ENCODE data around the gene CITED2. TPM values are rescaled to one million over a fixed set of nuclear protein-coding genes. Genes with fewer than 3 reads are reported as not detected.

CITED2 gene
- total and polyA plus RNA-seq, 2 donors from 2014 or later, result 72.1 to 215 TPM

DNA sequence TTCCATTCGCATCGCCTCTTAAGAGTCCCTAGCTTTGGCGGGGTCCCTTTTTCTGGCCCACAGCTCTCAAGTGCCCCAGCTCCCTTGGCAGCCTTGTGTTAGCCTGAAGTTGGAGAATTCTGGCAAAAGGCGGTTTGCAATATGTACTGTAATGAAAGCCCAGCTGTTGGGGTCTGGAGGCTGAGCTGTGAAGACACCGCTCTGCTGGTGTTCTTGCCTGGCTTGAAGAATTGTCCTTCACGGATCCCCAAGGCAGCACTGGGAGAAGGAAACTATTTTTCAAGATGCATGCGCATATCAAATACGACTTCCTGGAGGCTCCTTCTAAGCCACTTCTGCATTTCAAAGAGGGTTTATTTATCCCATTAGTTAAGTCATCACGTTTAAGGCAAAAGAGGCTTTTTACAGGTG is 21.4 kb upstream of the CITED2 start:
- Histone ChIP-seq H3K9me3 (ENCODE audit: control insufficient read depth in 2 of 3, insufficient read depth in 1 of 3, low read length in 3 of 3) (no peaks in the 10 kb centered on the region), H3K36me3 (ENCODE audit: control insufficient read depth in 2 of 3, insufficient read depth in 3 of 3, low read length in 3 of 3) (no peaks in the 10 kb centered on the region), H3K4me1 (ENCODE audit: control insufficient read depth in 2 of 3, insufficient read depth in 2 of 3, low read depth in 1 of 3, low read length in 3 of 3) (peaks cover 0 to 9% (median 2%) of the 10 kb centered on the region in 3 donors), H3K9ac (ENCODE audit: low read length in 3 of 3) (no peak overlapping the region), H3K4me3 (ENCODE audit: low read length in 3 of 3) (no peak overlapping the region), H3K27me3 (ENCODE audit: control insufficient read depth, insufficient read depth, low read length) (no peaks in the 10 kb centered on the region), H3K27ac (ENCODE audit: low read depth in 2 of 2, low read length in 2 of 2) (no peak overlapping the region)
- no peak for DNase-seq
- intact Hi-C loops (cut with DNase I), result no loop called here
- no peak for FAIRE-seq
- TF ChIP-seq, protein P1, sequence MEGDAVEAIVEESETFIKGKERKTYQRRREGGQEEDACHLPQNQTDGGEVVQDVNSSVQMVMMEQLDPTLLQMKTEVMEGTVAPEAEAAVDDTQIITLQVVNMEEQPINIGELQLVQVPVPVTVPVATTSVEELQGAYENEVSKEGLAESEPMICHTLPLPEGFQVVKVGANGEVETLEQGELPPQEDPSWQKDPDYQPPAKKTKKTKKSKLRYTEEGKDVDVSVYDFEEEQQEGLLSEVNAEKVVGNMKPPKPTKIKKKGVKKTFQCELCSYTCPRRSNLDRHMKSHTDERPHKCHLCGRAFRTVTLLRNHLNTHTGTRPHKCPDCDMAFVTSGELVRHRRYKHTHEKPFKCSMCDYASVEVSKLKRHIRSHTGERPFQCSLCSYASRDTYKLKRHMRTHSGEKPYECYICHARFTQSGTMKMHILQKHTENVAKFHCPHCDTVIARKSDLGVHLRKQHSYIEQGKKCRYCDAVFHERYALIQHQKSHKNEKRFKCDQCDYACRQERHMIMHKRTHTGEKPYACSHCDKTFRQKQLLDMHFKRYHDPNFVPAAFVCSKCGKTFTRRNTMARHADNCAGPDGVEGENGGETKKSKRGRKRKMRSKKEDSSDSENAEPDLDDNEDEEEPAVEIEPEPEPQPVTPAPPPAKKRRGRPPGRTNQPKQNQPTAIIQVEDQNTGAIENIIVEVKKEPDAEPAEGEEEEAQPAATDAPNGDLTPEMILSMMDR (IDR thresholded peaks at IDR 0.05; ENCODE audit: borderline replicate concordance, extremely low read depth, insufficient read depth), result no peak

DNA sequence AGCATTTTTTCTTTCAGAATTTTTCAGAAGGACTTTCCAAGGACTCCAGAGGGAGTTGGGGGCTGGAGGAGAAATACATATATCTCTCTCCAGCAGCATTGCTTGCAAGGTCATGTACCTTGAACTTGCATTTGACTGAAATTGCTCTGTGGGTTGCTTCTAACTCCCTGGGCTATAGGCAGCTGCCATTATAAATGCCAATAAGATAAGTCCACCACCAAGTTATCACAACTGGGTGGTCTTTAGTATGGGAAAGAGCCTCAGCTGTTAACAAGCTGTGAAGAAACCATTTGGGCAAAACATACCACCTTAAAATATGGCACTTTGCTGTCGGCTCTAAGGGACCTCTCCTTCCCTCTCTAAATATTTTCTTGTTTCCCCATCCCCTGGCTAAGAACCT is 20.9 kb upstream of the CITED2 start:
- Histone ChIP-seq H3K4me1 (ENCODE audit: control insufficient read depth in 2 of 3, insufficient read depth in 2 of 3, low read depth in 1 of 3, low read length in 3 of 3) (peaks cover 0 to 9% (median 2%) of the 10 kb centered on the region in 3 donors), H3K4me3 (ENCODE audit: low read length in 3 of 3) (no peak overlapping the region), H3K9ac (ENCODE audit: low read length in 3 of 3) (no peak overlapping the region), H3K9me3 (ENCODE audit: control insufficient read depth in 2 of 3, insufficient read depth in 1 of 3, low read length in 3 of 3) (no peaks in the 10 kb centered on the region), H3K27ac (ENCODE audit: low read depth in 2 of 2, low read length in 2 of 2) (no peak overlapping the region), H3K36me3 (ENCODE audit: control insufficient read depth in 2 of 3, insufficient read depth in 3 of 3, low read length in 3 of 3) (no peaks in the 10 kb centered on the region), H3K27me3 (ENCODE audit: control insufficient read depth, insufficient read depth, low read length) (no peaks in the 10 kb centered on the region)
- DNase-seq, result no peak
- FAIRE-seq, result no peak
- TF ChIP-seq, protein P1 (IDR thresholded peaks at IDR 0.05; ENCODE audit: borderline replicate concordance, extremely low read depth, insufficient read depth), result no peak
- intact Hi-C loops (cut with DNase I), result no loop called here

DNA sequence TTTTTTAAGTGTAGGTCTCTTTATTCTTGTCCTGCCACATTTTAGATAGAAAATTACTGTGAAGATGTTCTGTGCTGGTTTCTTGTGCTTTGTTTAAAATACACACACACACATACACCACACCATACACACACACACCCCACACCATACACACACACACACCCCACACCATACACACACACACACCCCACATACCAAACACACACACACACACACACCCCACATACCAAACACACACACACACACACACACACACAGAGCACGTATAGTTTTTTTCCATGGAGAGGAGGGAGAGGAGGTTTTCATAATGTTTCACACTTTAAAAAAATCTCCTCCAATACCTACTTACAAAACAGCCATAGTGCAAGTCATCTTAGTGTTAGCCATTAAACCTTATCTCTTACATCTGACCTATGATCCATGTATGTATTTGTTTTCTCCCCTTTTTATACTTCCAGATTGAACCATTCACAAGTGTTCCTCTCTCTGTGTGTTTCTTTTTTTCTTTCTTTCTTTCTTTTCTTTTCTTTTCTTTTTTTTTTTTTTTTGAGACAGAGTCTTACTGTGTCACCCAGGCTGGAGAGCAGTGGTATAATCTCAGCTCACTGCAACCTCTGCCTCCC is 19.7 kb upstream of the CITED2 start:
- intact Hi-C loops (cut with DNase I), result no loop called here
- no peak overlapping the region for H3K27ac ChIP-seq (ENCODE audit: low read depth in 2 of 2, low read length in 2 of 2)
- FAIRE-seq (no peak), DNase-seq (no peak)
- no peak overlapping the region for H3K9ac ChIP-seq (ENCODE audit: low read length in 3 of 3)
- TF ChIP-seq, protein P1 (IDR thresholded peaks at IDR 0.05; ENCODE audit: borderline replicate concordance, extremely low read depth, insufficient read depth), result no peak
- H3K9me3 ChIP-seq (ENCODE audit: control insufficient read depth in 2 of 3, insufficient read depth in 1 of 3, low read length in 3 of 3), result no peaks in the 10 kb centered on the region
- no peak overlapping the region for H3K4me3 ChIP-seq (ENCODE audit: low read length in 3 of 3)
- peaks cover 0 to 9% (median 2%) of the 10 kb centered on the region in 3 donors for H3K4me1 ChIP-seq (ENCODE audit: control insufficient read depth in 2 of 3, insufficient read depth in 2 of 3, low read depth in 1 of 3, low read length in 3 of 3)
- H3K36me3 ChIP-seq (ENCODE audit: control insufficient read depth in 2 of 3, insufficient read depth in 3 of 3, low read length in 3 of 3), result no peaks in the 10 kb centered on the region
- no peaks in the 10 kb centered on the region for H3K27me3 ChIP-seq (ENCODE audit: control insufficient read depth, insufficient read depth, low read length)

All from kidney (tissue), 14 donors.